ENCODE measurements around the gene STAT3.
"Not testable (repeated sequence)": the region's sequence is repeated elsewhere in the genome, so short reads cannot be mapped to it uniquely, and the experiment has no call there.

STAT3 gene

GRCh38 chr17:42345396-42346073, 42.7 kb downstream of the STAT3 start:
- DNase-seq, result no peak

DNA sequence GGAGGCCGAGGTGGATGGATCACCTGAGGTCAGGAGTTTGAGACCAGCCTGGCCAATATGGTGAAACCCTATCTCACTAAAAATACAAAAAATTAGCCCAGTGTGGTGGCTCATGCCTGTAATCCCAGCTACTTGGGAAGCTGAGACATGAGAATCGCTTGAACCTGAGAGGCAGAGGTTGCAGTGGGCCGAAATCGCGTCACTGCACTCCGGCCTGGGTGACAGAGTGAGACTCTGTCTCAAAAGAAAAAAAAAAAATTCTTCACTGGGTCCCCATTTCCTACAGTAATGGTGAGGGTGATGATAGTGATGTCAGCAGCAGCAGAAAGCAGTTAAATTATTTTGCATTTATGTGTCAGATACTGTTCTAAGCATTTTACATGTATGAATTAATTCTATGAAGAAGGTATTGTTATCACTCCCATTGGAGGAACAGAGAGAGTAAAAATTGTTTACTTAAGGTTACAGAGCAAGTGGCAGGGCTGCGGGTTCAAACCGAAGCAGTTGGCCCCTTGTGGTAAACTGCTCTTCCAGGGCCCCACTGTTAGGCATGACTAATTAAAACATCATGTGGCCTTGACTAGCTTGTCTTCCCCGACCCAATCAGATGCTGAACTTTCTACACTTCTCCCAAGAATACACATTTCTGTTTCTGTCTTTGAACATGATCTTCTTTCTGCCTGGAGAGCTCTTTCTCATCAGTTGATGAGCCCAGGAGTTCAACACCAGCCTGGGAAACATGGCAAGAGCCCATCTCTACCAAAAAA, 45.8 kb downstream of the STAT3 start:
- peak; percentile 72 for DNase-seq

GRCh38 chr17:42341568-42341967, 46.7 kb downstream of the STAT3 start:
- DNase-seq, result no peak

GRCh38 chr17:42340691-42341127, 47.5 kb downstream of the STAT3 start:
- DNase-seq, result no peak

DNA sequence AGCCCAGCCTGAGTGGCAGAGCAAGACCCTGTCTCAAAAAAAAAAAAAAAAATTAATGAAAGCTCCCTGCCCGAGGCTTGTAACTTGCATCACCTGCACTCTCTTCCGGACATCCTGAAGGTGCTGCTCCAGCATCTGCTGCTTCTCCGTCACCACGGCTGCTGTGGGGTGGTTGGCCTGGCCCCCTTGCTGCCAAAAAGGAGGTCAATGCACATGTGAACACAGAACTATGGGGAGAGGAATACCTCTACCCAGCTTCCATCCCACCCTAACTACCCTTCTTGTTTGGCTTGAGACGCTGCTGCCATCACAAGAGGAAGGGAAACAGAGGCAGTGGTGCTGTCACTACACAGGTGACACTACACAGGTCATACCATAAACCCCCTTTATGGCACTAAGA, 49.0 kb downstream of the STAT3 start:
- no peak for DNase-seq

DNA sequence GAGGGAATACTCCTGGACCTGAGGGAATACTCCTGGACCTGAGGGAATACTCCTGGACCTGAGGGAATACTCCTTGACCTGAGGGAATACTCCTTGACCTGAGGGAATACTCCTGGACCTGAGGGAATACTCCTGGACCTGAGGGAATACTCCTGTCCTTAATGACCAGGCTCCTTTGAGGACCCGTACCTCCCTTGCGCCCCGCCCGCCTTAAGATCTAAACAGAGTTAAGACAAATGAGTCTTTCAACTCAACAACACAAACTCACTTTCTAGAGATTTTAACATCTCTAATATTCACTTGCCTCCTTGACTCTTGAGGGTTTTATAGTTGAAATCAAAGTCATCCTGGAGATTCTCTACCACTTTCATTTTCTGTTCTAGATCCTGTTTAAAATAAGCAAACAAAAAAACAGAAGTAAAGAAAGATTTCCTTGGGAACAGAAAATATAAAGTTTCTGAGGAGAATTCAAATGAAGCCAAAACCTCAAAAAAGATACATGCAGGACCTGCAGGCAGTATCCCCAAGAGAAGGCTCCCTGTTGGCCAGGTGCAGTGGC, 49.7 kb downstream of the STAT3 start:
- no peak for DNase-seq

DNA sequence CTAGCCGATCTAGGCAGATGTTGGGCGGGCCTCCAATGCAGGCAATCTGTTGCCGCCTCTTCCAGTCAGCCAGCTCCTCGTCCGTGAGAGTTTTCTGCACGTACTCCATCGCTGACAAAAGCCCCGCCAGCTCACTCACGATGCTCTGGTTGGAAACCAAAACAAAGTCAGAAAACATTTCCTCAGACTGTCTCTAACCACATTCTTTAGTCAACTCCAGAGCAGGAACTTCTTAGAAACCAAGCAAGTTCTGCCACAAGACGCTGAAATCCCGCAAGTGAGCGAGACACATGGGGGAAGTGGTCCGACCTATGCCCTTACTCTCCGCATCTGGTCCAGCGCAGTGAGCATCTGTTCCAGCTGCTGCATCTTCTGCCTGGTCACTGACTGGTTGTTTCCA, 50.8 kb downstream of the STAT3 start:
- DNase-seq, result no peak

GRCh38 chr17:42334677-42335076, 53.6 kb downstream of the STAT3 start:
- DNase-seq, result peak; percentile 47

DNA sequence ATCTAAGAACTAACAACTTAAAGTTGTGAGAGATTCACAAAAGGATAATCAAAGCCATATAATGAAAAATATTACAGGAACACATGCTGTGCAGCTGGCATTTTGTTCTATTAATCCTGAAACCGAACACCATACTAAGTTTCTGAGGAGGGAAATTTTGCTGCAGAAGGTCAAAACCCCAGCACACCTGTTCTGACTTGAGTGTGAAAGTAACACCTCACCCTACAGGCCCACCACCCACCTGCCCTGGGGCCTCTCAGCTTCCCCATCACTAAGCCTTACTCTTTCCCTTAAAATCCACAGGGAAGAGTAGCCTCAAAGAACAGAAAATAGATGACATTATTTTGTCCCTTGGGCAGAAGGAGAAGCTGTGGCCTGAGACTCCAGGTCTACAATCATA, 55.2 kb downstream of the STAT3 start:
- no peak for DNase-seq

GRCh38 chr17:42329025-42329976, 58.9 kb downstream of the STAT3 start:
- DNase-seq, result no peak

DNA sequence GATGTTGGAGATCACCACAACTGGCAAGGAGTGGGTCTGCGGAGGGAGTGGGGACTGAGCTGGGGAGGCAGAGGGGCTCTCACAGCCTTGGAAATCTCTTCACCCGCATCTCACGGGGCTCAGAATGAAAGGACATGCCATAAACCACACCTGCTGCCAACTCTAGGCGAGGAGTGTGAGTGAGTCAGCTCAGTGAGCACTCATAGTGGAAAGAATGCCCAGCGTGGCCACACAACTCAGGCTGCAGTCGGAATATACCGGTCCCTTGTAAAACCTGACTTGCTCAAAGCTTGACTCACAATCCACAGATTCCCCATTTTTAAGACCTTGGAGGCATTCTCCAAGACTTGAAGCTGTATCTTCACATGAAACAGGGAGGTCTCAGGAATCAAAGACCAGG, 63.2 kb downstream of the STAT3 start:
- no peak for DNase-seq

DNA sequence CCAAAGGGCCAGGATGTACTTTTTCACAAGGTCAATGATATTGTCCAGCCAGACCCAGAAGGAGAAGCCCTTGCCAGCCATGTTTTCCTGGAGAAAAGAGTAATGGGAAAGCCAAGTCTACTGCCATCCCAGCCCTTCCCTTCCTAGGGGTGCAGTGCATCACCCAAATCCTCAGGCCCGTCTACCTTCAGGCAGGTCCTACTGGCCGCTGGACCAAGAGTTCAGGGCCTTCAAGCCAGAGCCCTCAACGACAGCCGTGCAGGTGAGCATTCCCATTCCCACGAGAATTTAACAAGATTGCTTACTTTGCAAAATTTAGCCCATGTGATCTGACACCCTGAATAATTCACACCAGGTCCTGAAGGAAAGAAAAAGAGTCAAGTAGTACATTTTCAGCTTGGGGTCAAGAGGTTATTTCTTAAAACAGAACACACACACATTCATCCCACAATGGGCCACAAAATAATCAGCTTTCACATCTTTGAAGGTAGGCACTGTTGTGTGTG, 64.9 kb downstream of the STAT3 start:
- DNase-seq, result no peak

- peak; percentile 98 for DNase-seq
Measured at GRCh38 chr17:42322382-42323267, 65.6 kb downstream of the STAT3 start.

DNA sequence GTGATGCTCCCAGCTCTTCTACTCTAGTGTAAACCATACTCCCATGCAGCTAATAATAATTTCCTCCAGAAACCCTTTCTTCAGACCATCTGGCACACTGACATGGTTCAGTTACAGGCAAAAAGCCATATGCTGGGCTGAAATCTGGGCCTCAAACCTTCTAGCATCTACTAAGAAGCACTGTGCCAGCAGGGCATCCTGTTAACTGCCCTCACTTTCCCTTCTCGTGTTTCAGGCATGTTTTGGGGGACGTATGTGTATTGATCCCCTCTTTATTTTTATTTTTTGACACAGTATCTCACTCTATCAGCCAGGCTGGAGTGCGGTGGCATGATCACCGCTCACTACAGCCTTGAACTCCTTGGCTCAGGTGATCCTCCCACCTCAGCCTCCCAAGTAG, 66.7 kb downstream of the STAT3 start:
- no peak for DNase-seq

- not testable (repeated sequence) for DNase-seq
Measured at GRCh38 chr17:42317967-42318366, 70.3 kb downstream of the STAT3 start.

- peak; percentile 62 for DNase-seq
Measured at GRCh38 chr17:42317266-42317845, 70.9 kb downstream of the STAT3 start.

GRCh38 chr17:42316755-42317154, 71.5 kb downstream of the STAT3 start:
- no peak for DNase-seq

DNA sequence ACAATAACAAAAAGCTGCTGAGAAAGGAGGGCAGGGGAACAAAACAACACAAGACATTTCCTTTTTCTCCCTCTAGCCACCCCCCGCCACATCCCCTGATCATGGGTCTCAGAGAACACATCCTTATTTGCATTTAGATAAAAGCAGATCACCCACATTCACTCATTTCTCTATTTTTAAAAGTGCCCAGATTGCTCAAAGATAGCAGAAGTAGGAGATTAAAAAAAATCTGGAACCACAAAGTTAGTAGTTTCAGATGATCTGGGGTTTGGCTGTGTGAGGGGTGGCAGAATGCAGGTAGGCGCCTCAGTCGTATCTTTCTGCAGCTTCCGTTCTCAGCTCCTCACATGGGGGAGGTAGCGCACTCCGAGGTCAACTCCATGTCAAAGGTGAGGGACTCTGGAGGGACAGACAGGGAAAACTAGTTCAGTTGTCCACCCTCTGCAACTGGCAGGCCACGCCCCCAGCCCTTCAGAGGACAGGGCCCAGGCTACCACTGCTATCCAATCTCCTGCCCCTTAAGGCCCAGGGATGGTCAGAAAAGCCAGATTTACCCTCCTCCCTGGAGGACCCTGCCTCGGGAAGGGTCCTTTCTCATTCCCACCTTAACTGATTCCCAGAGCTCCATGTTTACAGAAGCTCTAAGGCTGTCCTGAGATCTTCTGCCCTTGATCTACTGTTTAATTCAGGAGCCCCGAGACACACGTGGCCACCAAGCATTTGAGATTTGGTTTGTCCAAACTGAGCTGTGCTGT, 72.7 kb downstream of the STAT3 start:
- peak; percentile 55 for DNase-seq

DNA sequence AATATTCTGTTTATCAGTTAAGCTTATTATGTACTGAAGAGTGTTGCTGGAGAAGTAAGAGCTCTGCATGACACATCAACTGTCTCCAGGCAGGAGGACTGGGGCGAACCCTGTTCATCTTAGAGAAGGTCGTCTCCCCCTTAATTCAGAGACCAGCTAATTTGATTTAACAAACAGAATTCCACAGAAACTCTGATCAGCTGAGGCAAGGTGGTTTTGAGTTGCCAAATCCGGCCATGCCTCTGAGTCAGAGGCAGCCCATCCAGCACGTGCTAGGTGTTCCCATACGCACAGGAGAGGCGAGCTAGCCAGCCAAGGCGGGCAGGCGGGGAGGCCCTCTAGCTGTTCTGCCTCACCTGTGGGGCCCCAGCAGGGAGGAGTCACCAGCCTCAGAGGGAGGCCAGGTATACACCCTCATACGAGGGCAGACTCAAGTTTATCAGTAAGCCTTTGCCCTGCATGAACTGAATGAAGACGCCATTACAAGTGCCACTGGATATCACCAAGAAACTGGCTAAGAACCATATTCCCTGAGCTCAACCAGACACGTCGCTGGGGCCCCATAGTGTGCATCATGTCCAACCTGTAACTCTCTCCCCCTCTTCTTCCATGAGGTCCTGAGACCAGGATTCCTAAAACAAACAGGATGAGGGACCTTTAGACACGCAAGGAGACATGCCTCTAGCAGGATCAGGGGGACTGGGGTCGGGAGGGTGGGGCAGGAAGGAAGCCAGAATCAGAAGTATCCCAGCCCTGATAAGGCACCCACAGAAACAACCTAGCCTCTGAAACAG, 74.3 kb downstream of the STAT3 start:
- DNase-seq, result peak; percentile 87

GRCh38 chr17:42313389-42313772, 74.9 kb downstream of the STAT3 start:
- DNase-seq, result no peak

Data from hematopoietic multipotent progenitor cell treated with erythropoietin and hydrocortisone succinate and interleukin-3 and kit ligand, for 6 days (in vitro differentiated cells).